Activated CD4-positive, alpha-beta T cell treated with anti-CD3 and anti-CD28 coated beads, Interleukin-2, amount 10 ng/mL, durations not matched to agents 24 days and 14 days (primary cell): ENCODE measurements around the gene TAS2R60. TPM values are rescaled to one million over a fixed set of nuclear protein-coding genes. Genes with fewer than 3 reads are reported as not detected.
A peak's percentile ranks its signal among the peaks of the same experiment; 100 is the strongest.
"Not testable (repeated sequence)": the region's sequence is repeated elsewhere in the genome, so short reads cannot be mapped to it uniquely, and the experiment has no call there.

Experiments
- DNase-seq: peaks from one replicate; pipeline ENCODE4 v3.0.0; 2022
- H3K27ac Mint-ChIP-seq: one replicate; pipeline ENCODE4 v1.8.0; 2022; ENCODE audit warnings: mild to moderate bottlenecking, mixed read lengths
- H3K27me3 Mint-ChIP-seq: one replicate; pipeline ENCODE4 v1.8.0; 2022; ENCODE audit warnings: mixed read lengths
- H3K36me3 Mint-ChIP-seq: one replicate; pipeline ENCODE4 v1.8.0; 2022; ENCODE audit warnings: low read depth, mild to moderate bottlenecking, mixed read lengths
- H3K4me1 Mint-ChIP-seq: one replicate; pipeline ENCODE4 v1.8.0; 2021; ENCODE audit warnings: mixed read lengths
- H3K4me3 Mint-ChIP-seq: one replicate; pipeline ENCODE4 v1.8.0; 2022; ENCODE audit warnings: mild to moderate bottlenecking, moderate library complexity, mixed read lengths
- H3K9me3 Mint-ChIP-seq: one replicate; pipeline ENCODE4 v1.8.0; 2021; ENCODE audit warnings: mixed read lengths
- intact Hi-C: fragments of 100-400 bp; cut with micrococcal nuclease; formaldehyde crosslinking; loops from one replicate; pipeline ENCODE4 v1.15.1; 2023
- total RNA-seq: library from RNA; stranded (reverse); gene quantifications from 2 replicates; pipeline ENCODE4 v1.2.3, GENCODE V29; 2022

The TAS2R60 gene
- total RNA-seq, 1 donor from 2014 or later: not detected

DNA sequence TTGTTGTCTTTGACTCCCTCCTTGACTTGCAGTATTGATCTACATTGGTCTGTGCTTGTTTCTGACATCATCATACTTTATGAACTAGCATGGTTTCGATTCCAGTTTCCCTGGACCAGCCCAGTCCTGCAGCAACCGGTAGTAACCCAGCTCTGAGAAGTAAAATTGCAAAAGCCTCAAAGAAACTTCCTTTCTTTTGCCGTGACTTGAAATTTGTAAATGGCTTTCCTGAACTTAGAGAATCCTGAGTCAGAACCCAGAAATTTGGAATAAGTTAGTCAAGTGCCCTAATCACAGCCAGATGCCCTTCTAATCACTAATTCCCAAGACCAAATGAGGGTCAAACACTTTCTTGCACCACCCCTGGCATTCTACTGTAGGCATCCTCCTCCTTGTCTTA lies 15.0 kb downstream of the TAS2R60 start:
- Mint-ChIP-seq H3K9me3 (no peaks in the 10 kb centered on the region), H3K27me3 (peaks cover 4% of the 10 kb centered on the region)
- intact Hi-C loops: no loop called here

DNA sequence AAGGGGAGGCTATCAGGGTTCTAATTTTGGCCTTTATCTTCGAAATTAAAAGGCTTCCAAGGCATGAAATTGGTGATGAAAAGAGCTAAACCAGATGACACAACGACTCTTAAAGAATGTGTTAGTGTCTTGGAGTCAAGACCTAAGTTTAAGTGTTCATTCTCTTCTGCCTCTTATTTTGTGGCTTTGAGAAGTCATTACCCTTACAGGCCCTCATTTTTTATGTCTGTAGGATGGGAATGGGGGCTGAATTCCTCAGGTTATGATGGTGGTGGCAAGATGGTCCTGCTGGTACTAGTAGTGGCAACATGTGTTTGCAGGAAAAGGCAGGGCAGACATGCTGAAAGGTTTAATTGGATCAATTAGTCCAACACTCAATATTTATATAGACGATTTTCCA lies 15.4 kb downstream of the TAS2R60 start:
- H3K4me3 Mint-ChIP-seq: no peak overlapping the region
- no peaks in the 10 kb centered on the region for H3K4me1 Mint-ChIP-seq
- no peak overlapping the region for H3K27ac Mint-ChIP-seq
- intact Hi-C loops: no loop called here
- H3K27me3 Mint-ChIP-seq: peaks cover 4% of the 10 kb centered on the region
- no peaks in the 10 kb centered on the region for H3K9me3 Mint-ChIP-seq
- no peaks in the 10 kb centered on the region for H3K36me3 Mint-ChIP-seq
- DNase-seq: peak; percentile 23

More for the DNA sequence above, 15.0 kb downstream of the TAS2R60 start:
- Mint-ChIP-seq H3K4me3 (no peak overlapping the region), H3K36me3 (no peaks in the 10 kb centered on the region), H3K27ac (no peak overlapping the region), H3K4me1 (no peaks in the 10 kb centered on the region)
- DNase-seq: peak; percentile 29

DNA sequence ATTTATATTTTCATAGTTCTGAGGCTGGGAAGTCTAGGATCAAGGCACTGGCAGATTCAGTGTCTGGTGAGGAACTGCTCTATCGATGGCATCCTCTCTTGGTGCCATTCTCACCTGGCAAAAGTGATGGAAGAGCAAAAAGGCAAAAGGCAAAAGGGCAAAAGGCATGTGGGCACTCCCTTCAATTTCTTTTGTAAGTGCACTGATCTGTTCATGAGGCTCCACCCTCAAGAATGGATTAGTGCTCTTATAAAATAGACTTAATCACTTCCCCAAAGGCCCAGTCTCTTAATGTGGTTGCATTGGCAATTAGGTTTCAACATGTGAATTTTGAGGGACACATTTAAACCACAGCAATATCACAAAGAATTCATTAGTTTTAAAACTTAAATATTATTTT lies 16.1 kb downstream of the TAS2R60 start:
- Mint-ChIP-seq H3K27me3 (peaks cover 3% of the 10 kb centered on the region), H3K27ac (no peak overlapping the region), H3K9me3 (no peaks in the 10 kb centered on the region), H3K4me3 (no peak overlapping the region), H3K36me3 (no peaks in the 10 kb centered on the region), H3K4me1 (no peaks in the 10 kb centered on the region)
- no peak for DNase-seq
- intact Hi-C loops: no loop called here

DNA sequence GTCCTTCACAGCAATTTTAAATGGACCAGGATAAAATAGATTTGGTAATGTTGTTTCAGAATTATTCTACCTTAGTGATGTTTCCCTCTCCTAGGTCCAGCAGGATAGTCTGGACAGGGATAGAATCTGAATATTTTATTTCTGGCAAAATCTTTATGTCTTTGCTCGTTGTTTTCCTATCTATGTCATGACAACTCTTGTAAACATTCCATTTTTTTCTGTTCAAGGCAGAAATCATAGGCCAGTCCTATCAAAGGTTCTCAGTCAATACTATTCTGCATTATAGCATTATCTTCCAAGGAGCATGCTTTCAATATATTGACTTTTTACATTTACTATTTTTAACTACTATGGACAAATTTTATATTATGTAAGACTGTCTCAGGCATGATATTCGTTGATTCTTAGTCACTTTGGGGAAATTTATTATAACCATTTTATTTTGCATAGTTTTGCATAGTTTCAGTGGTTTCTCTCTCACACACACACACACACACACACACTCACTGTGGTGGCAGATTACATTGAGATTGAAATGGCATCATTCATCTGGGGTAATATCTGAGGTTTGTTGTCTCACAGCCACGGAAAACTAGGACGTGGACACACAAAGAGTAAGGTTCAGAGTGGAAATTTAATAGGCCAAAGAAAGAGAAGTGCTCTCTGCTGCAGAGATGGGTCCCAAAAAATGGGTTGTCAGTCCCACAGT lies 17.2 kb downstream of the TAS2R60 start:
- Mint-ChIP-seq H3K27me3 (peaks cover 6% of the 10 kb centered on the region), H3K4me3 (no peak overlapping the region), H3K4me1 (no peaks in the 10 kb centered on the region), H3K36me3 (no peaks in the 10 kb centered on the region), H3K9me3 (no peaks in the 10 kb centered on the region), H3K27ac (no peak overlapping the region)
- no peak for DNase-seq
- intact Hi-C loops: no loop called here

DNA sequence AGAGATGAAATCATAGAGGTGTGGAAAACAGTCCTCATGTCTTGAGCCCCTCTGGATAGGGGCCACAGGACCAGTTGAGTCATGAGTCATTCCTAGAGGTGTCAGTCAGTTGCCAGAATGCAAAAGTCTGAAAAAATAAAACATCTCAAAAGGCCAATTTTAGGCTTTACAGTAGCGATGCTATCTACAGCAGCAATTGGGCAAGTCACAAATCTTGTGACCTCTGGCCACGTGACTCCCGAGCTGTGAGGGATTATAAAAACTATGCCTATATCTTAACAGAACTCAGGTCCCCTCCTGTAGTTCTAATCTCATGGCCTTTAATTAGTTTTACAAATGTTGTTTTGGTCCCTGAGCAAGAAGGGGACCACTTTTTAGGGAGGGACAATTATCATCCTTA lies 18.8 kb downstream of the TAS2R60 start:
- H3K9me3 Mint-ChIP-seq: no peaks in the 10 kb centered on the region
- no peaks in the 10 kb centered on the region for H3K36me3 Mint-ChIP-seq
- H3K4me3 Mint-ChIP-seq: no peak overlapping the region
- intact Hi-C loops: no loop called here
- no peaks in the 10 kb centered on the region for H3K4me1 Mint-ChIP-seq
- peak; percentile 34 for DNase-seq
- no peak overlapping the region for H3K27ac Mint-ChIP-seq
- H3K27me3 Mint-ChIP-seq: peaks cover 6% of the 10 kb centered on the region

DNA sequence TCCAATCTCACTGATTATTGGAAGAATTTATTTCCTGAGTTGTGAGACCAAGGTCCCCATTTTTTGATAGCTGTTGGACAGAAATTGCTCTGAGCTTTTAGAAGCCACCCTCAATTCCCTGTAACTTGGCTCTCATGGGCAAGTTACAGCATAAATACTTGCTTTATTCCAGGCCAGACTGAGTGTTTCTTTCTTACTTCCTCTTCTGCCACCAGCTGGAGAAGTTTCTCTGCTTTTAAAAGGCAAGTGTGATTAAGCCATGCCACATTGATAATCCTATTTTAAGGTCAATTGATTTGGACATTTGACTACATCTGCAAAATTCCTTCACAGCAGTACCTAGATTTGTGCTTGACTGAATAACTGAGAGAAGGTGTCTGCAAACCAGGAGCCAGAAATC lies 20.3 kb downstream of the TAS2R60 start:
- no peaks in the 10 kb centered on the region for H3K9me3 Mint-ChIP-seq

DNA sequence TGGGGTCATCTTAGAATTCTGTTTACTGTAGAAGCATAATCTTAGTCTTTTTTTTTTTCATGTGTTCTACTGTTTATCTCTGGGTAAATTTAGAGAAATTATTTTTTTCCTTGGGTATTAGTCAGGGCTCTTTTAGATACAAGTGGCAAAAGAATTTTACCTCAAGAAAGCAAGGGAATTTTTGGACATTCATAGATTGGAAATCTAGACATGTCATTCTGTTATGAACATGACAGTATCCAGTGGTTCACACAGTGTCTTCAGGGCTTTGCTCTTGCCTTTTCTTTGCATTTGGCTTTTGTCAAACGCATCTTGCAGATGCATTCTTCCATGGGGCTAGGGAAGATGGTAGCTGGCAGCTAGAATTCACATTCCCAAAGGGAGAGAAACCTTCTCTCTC lies 20.7 kb downstream of the TAS2R60 start:
- intact Hi-C loops: no loop called here
- Mint-ChIP-seq H3K4me1 (no peaks in the 10 kb centered on the region), H3K9me3 (no peaks in the 10 kb centered on the region), H3K4me3 (no peak overlapping the region), H3K27ac (no peak overlapping the region), H3K27me3 (peaks cover 3% of the 10 kb centered on the region), H3K36me3 (no peaks in the 10 kb centered on the region)
- no peak for DNase-seq

More for the DNA sequence above, 20.3 kb downstream of the TAS2R60 start:
- Mint-ChIP-seq H3K4me3 (no peak overlapping the region), H3K27me3 (peaks cover 3% of the 10 kb centered on the region), H3K36me3 (no peaks in the 10 kb centered on the region), H3K27ac (no peak overlapping the region), H3K4me1 (no peaks in the 10 kb centered on the region)
- DNase-seq: peak; percentile 17
- intact Hi-C loops: no loop called here

DNA sequence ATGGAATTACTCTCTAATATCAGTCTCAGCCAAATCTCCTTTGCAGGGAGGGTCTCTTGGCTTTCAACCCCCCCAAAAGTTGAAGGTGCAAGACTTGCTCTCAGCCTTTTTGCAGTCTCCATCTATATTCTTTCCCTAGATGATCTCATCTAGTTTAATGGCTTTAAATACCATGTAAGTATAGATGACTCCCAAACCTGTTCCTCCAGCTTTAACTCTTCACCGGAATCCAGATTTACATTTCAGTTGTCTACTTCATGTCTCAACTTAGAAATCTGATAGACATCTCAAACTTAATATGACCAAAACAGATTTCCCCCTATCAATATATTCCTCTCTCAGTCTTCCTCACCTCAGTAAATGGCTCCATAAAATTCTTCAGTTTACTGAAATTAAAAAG lies 24.5 kb downstream of the TAS2R60 start:
- Mint-ChIP-seq H3K36me3 (no peaks in the 10 kb centered on the region), H3K9me3 (peaks cover 7% of the 10 kb centered on the region), H3K27me3 (peaks cover 3% of the 10 kb centered on the region), H3K4me1 (no peaks in the 10 kb centered on the region), H3K27ac (no peak overlapping the region), H3K4me3 (no peak overlapping the region)
- intact Hi-C loops: no loop called here
- DNase-seq: peak; percentile 13

DNA sequence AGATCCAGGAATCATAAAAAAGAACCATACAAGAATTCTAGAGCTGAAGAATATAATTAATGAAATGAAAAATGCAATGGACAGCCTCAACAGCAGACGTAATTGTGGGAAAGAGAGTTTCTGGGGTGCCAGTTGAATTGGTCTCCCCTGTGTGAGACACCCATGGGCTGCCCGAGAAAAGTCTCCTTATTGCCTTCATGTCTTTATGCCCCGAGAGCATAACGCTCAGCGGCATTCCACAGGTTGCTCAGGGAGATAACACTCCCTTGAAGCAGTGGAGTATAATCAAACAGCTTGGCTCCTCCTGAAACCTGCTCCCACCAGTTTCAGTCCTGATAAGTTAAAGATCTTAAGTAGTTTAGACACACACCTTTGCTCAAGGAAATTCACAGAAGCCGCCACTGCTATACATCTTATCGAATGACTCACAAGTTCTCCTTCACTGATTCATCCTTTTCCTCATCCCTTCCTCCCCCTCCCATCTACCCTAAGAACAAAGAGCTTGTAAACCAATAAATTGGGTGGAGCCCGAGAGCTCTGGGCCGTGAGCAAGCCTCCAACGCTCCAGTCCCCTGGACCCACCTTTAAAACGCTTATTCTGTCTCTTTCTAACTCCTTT lies 28.9 kb downstream of the TAS2R60 start:
- H3K27ac Mint-ChIP-seq, H3K9me3 Mint-ChIP-seq, DNase-seq, H3K4me1 Mint-ChIP-seq, H3K36me3 Mint-ChIP-seq, intact Hi-C loops, H3K4me3 Mint-ChIP-seq, H3K27me3 Mint-ChIP-seq: not testable (repeated sequence)

DNA sequence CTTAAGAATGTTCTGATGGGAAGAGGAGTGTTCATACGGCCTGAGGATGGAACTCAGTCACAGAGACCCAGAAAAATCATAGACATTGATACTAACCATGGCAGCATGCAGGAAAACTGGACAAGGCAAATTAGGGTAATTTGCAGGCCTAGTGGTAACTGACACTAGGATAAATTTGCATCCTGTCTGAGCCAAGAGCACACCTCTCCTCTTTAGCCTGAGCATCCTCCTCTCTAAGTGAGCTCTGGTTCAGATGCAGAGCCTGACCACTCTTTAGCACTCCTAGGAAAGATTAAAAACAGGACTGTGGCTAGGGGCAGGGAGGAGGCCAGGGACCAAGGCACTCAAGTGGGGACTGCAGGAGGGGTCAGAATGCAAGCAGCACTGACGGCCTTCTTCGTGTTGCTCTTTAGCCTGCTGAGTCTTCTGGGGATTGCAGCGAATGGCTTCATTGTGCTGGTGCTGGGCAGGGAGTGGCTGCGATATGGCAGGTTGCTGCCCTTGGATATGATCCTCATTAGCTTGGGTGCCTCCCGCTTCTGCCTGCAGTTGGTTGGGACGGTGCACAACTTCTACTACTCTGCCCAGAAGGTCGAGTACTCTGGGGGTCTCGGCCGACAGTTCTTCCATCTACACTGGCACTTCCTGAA lies 34.4 kb downstream of the TAS2R60 start, which contains the start of gene TAS2R41:
Gene TAS2R41, plus strand, starts transcription at position 373 of the 650 bp plus-strand sequence. Its CDS starts 0 bp downstream, at position 373.
- DNase-seq: no peak
- peaks cover 1% of the 10 kb centered on the region for H3K9me3 Mint-ChIP-seq
- intact Hi-C loops: no loop called here
- no peaks in the 10 kb centered on the region for H3K36me3 Mint-ChIP-seq
- no peak within 1 kb of the TSS for H3K27ac Mint-ChIP-seq
- no peak within 1 kb of the TSS for H3K4me3 Mint-ChIP-seq
- no peaks in the 10 kb centered on the region for H3K4me1 Mint-ChIP-seq
- H3K27me3 Mint-ChIP-seq: peaks cover 8% of the 10 kb centered on the region

DNA sequence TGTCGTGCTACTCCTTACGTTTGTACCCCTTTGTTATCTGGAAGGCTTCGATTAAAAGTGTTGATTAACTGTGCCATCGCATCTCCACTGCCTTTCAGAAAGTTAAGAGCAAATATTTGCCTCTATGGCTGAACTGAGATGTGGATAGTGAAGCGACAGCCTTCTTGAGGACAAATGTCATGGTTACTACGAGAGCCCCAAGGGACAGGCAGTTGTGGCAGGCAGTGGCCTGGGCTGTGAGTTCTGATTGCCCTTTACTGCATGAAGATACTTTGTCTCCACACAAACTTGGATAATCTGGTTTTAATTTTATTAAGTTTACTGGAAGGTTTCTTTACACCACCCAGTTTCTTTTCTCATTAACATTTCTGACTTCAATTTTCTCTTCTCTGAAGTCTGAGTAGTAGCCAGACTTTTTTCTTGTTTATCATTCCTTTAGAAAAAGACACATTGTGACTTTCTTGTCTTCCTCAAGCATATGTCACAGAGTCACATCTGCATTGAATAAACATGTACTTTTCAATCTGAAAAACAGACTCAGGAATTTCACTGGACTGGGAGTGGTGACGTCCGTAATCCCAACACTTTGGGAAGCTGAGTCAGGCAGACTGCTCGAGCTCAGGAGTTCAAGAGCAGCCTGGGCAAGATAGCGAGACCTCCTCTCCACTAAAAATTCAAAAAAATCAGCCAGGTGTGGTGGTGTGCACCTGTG lies 36.0 kb downstream of the TAS2R60 start:
- Mint-ChIP-seq H3K4me3 (no peak overlapping the region), H3K27me3 (peaks cover 5% of the 10 kb centered on the region), H3K36me3 (no peaks in the 10 kb centered on the region), H3K4me1 (no peaks in the 10 kb centered on the region), H3K27ac (no peak overlapping the region), H3K9me3 (no peaks in the 10 kb centered on the region)
- no peak for DNase-seq
- intact Hi-C loops: no loop called here

DNA sequence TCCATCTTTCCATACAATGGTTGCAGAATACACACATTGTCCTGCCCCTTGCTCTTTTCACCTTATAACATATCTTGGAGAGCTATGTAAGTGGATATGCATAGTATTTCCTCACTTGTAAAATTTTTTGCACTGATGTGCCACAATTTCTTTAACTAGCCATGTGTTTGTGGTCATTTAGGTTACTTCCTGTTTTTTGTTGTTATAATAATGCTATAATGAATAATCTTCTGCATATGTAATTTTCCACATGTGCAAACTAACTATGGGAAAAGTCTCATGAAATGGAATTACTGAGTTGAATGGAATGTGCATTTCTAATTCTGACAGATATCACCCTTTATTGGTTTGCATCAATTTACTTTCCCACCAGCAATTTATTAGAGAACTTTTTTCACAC lies 37.2 kb downstream of the TAS2R60 start:
- Mint-ChIP-seq H3K36me3 (no peaks in the 10 kb centered on the region), H3K4me1 (no peaks in the 10 kb centered on the region), H3K9me3 (no peaks in the 10 kb centered on the region), H3K4me3 (no peak overlapping the region), H3K27me3 (peaks cover 1% of the 10 kb centered on the region), H3K27ac (no peak overlapping the region)
- intact Hi-C loops: no loop called here
- no peak for DNase-seq

DNA sequence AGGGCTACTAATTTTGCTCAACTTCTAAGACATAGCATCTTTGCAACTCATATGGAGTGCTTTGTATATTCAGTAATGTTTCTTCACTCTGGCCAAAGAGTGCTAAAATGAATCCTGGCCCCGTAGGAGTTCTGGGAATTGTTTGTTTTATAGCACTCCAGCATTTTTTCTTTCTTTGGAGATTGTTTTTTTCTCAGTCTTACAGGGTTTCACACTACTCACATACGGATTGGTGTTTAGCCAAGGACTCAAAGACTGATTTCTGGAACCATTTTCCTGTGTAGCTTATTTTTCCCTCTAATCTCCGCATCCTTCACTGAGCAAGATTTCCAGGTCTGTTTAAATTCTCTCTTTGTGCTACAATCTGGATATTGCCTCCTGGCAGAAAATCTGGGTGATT lies 40.9 kb downstream of the TAS2R60 start:
- intact Hi-C loops: no loop called here
- Mint-ChIP-seq H3K36me3 (no peaks in the 10 kb centered on the region), H3K4me1 (no peaks in the 10 kb centered on the region), H3K27me3 (peaks cover 3% of the 10 kb centered on the region), H3K4me3 (no peak overlapping the region), H3K27ac (no peak overlapping the region), H3K9me3 (no peaks in the 10 kb centered on the region)
- no peak for DNase-seq

DNA sequence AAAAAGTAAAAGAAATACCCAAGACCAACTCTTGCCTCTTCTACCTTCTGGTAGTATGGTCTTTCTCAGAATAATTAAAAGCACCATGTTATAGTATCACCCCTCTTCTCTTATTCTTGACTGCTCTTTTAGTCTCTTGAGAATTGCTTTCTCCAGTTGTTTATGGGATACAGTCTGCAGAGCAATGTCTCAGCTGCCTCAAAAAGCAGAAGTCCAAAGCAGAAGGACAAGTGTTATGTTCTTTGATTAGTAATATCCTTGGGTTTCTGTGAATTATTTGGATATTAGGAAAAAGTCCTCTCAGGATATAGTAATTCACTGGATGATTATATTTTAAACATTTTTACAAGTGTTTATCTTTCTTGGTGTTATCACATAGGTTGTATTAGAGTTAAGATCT lies 41.8 kb downstream of the TAS2R60 start:
- DNase-seq: peak; percentile 18
- Mint-ChIP-seq H3K36me3 (no peaks in the 10 kb centered on the region), H3K27ac (no peak overlapping the region), H3K27me3 (peaks cover 3% of the 10 kb centered on the region), H3K4me1 (no peaks in the 10 kb centered on the region), H3K4me3 (no peak overlapping the region), H3K9me3 (no peaks in the 10 kb centered on the region)
- intact Hi-C loops: no loop called here
